GM19239 (cell line): ENCODE data around the gene PDPR.
"Not testable (repeated sequence)": the region's sequence is repeated elsewhere in the genome, so short reads cannot be mapped to it uniquely, and the experiment has no call there.

Experiments
- DNase-seq: peaks from one replicate; pipeline ENCODE4 v3.0.0; 2011; ENCODE audit warnings: low spot score; ENCODE audit not compliant: insufficient read length
- FAIRE-seq: peaks from 2 replicates; lab custom pipeline; 2011; peaks lifted over from hg19 to GRCh38; lab: Jason Lieb, UNC

Gene PDPR

GRCh38 chr16:70204010-70204409 lies 89.9 kb downstream of the PDPR start:
- FAIRE-seq, DNase-seq: not testable (repeated sequence)

DNA sequence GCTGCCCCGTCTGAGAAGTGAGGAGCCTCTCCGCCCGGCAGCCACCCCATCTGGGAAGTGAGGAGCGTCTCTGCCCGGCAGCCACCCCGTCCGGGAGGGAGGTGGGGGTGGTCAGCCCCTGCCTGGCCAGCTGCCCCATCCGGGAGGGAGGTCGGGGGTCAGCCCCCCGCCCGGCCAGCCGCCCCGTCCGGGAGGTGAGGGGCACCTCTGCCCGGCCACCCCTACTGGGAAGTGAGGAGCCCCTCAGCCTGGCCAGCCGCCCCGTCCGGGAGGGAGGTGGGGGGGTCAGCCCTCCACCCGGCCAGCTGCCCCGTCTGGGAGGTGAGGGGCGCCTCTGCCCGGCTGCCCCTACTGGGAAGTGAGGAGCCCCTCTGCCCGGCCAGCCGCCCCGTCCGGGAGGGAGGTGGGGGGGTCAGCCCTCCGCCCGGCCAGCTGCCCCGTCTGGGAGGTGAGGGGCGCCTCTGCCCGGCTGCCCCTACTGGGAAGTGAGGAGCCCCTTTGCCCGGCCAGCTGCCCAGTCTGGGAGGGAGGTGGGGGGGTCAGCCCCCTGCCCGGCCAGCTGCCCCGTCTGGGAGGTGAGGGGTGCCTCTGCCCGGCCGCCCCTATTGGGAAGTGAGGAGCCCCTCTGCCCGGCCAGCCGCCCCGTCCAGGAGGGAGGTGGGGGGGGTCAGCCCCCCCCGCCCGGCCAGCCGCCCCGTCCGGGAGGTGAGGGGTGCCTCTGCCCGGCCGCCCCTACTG lies 90.7 kb downstream of the PDPR start:
- not testable (repeated sequence) for FAIRE-seq, DNase-seq

- not testable (repeated sequence) for DNase-seq, FAIRE-seq
These were observed 92.2 kb downstream of the PDPR start for GRCh38 chr16:70206382-70206781.
